Immature natural killer cell (primary cell): ENCODE data around the gene PTPRT. TPM values are rescaled to one million over a fixed set of nuclear protein-coding genes. Genes with fewer than 3 reads are reported as not detected.
A peak's percentile ranks its signal among the peaks of the same experiment; 100 is the strongest.

Experiments used
- DNase-seq, 3 donors: peaks; one replicate each; pipeline ENCODE4 v3.0.0; 2022; ENCODE audit warnings: mixed read lengths in 1 of 3
- H3K27ac Mint-ChIP-seq, 6 donors: one replicate each; pipeline ENCODE4 v1.8.0; 2020; ENCODE audit warnings: mixed read lengths in 6 of 6, mild to moderate bottlenecking in 5 of 6, inconsistent platforms in 4 of 6, moderate library complexity in 3 of 6
- H3K27me3 Mint-ChIP-seq, 3 donors: one replicate each; pipeline ENCODE4 v1.8.0; 2020 to 2021; ENCODE audit warnings: low read depth in 3 of 3, mild to moderate bottlenecking in 3 of 3, mixed read lengths in 3 of 3, moderate library complexity in 3 of 3, inconsistent platforms in 1 of 3
- H3K36me3 Mint-ChIP-seq, 3 donors: one replicate each; pipeline ENCODE4 v1.8.0; 2020; ENCODE audit warnings: mixed read lengths in 3 of 3, inconsistent platforms in 2 of 3, mild to moderate bottlenecking in 2 of 3
- H3K4me1 Mint-ChIP-seq, 2 donors: one replicate each; pipeline ENCODE4 v1.8.0; 2020; ENCODE audit warnings: inconsistent platforms in 2 of 2, mild to moderate bottlenecking in 2 of 2, mixed read lengths in 2 of 2, moderate library complexity in 1 of 2
- H3K4me3 Mint-ChIP-seq, 5 donors: one replicate each; pipeline ENCODE4 v1.8.0; 2020; ENCODE audit warnings: mild to moderate bottlenecking in 5 of 5, mixed read lengths in 5 of 5, inconsistent platforms in 3 of 5, moderate library complexity in 3 of 5
- H3K9me3 Mint-ChIP-seq, 6 donors: one replicate each; pipeline ENCODE4 v1.8.0; 2020; ENCODE audit warnings: mild to moderate bottlenecking in 6 of 6, mixed read lengths in 6 of 6, inconsistent platforms in 4 of 6, moderate library complexity in 3 of 6
- polyA plus RNA-seq, 3 donors: library from polyadenylated mRNA; unstranded; fragments of 300-500 nt; fragmentation: Illumina TruSeq; gene quantifications; one replicate each; pipeline ENCODE4 v1.2.3, GENCODE V29; 2021

PTPRT gene
- polyA plus RNA-seq, 3 donors from 2014 or later, result not detected

GRCh38 chr20:42611423-42611822 is 578.3 kb downstream of the PTPRT start:
- Mint-ChIP-seq H3K36me3 (no peaks in the 10 kb centered on the region), H3K9me3 (peaks cover 2 to 13% (median 8%) of the 10 kb centered on the region in 6 donors)

GRCh38 chr20:42610070-42610469 is 579.6 kb downstream of the PTPRT start:
- H3K9me3 Mint-ChIP-seq, result peaks cover 2 to 13% (median 10%) of the 10 kb centered on the region in 6 donors

More at GRCh38 chr20:42611423-42611822, 578.3 kb downstream of the PTPRT start:
- peaks cover 0 to 2% (median 0%) of the 10 kb centered on the region in 3 donors for H3K27me3 Mint-ChIP-seq
- H3K4me3 Mint-ChIP-seq, result no peak overlapping the region
- no peak for DNase-seq
- H3K4me1 Mint-ChIP-seq, result no peaks in the 10 kb centered on the region
- no peak overlapping the region for H3K27ac Mint-ChIP-seq

DNA sequence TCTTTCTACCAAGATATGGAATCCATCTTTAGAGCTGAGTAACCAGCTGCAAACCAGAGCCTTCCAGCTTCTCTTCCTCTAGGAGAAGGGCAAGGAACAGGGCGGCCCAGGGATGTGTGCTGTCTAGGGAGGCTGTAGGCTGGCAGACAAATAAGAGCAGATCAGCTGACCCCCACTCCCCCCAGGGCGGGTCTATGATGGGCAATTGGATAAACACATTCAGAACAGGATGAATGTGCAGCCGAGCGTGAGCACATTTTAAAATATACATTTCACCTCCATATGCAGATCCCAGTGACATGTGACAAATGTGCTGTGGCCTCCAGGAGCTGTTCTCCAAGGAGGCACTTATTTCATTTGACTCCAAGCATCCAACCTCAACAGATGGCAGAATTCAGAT is 580.1 kb downstream of the PTPRT start:
- Mint-ChIP-seq H3K36me3 (no peaks in the 10 kb centered on the region), H3K9me3 (peaks cover 2 to 13% (median 9%) of the 10 kb centered on the region in 6 donors), H3K27me3 (peaks cover 0 to 2% (median 0%) of the 10 kb centered on the region in 3 donors), H3K27ac (no peak overlapping the region), H3K4me3 (no peak overlapping the region), H3K4me1 (no peaks in the 10 kb centered on the region)
- no peak for DNase-seq

More at GRCh38 chr20:42610070-42610469, 579.6 kb downstream of the PTPRT start:
- Mint-ChIP-seq H3K27ac (no peak overlapping the region), H3K4me1 (no peaks in the 10 kb centered on the region), H3K27me3 (peaks cover 0 to 2% (median 0%) of the 10 kb centered on the region in 3 donors), H3K4me3 (no peak overlapping the region), H3K36me3 (no peaks in the 10 kb centered on the region)
- no peak for DNase-seq

GRCh38 chr20:42604998-42605956 is 584.4 kb downstream of the PTPRT start:
- H3K27me3 Mint-ChIP-seq, result peaks cover 0 to 4% (median 0%) of the 10 kb centered on the region in 3 donors
- H3K36me3 Mint-ChIP-seq, result no peaks in the 10 kb centered on the region
- DNase-seq, result no peak
- no peak overlapping the region for H3K4me3 Mint-ChIP-seq
- no peak overlapping the region for H3K27ac Mint-ChIP-seq
- H3K9me3 Mint-ChIP-seq, result peaks cover 0 to 6% (median 3%) of the 10 kb centered on the region in 6 donors
- H3K4me1 Mint-ChIP-seq, result no peaks in the 10 kb centered on the region

- no peak overlapping the region for H3K4me3 Mint-ChIP-seq
- DNase-seq, result no peak
- H3K27ac Mint-ChIP-seq, result no peak overlapping the region
- H3K27me3 Mint-ChIP-seq, result peaks cover 0 to 2% (median 0%) of the 10 kb centered on the region in 3 donors
- peaks cover 0 to 8% (median 3%) of the 10 kb centered on the region in 6 donors for H3K9me3 Mint-ChIP-seq
- H3K36me3 Mint-ChIP-seq, result no peaks in the 10 kb centered on the region
- H3K4me1 Mint-ChIP-seq, result no peaks in the 10 kb centered on the region
Measured at GRCh38 chr20:42603655-42604054, 586.1 kb downstream of the PTPRT start.

- no peaks in the 10 kb centered on the region for H3K27me3 Mint-ChIP-seq
- H3K4me3 Mint-ChIP-seq, result peak overlapping the region in 1 of 5 donors; percentile 4
- H3K4me1 Mint-ChIP-seq, result no peaks in the 10 kb centered on the region
- H3K9me3 Mint-ChIP-seq, result peaks cover 0 to 7% (median under 1%) of the 10 kb centered on the region in 6 donors
- H3K36me3 Mint-ChIP-seq, result no peaks in the 10 kb centered on the region
- H3K27ac Mint-ChIP-seq, result no peak overlapping the region
- DNase-seq, result no peak
Measured at GRCh38 chr20:42598581-42598980, 591.1 kb downstream of the PTPRT start.

- Mint-ChIP-seq H3K9me3 (peaks cover 0 to 7% (median 0%) of the 10 kb centered on the region in 6 donors), H3K27me3 (peaks cover 0 to 2% (median 0%) of the 10 kb centered on the region in 3 donors), H3K27ac (no peak overlapping the region), H3K4me3 (no peak overlapping the region), H3K4me1 (no peaks in the 10 kb centered on the region), H3K36me3 (no peaks in the 10 kb centered on the region)
- no peak for DNase-seq
Measured at GRCh38 chr20:42595625-42596024, 594.1 kb downstream of the PTPRT start.

DNA sequence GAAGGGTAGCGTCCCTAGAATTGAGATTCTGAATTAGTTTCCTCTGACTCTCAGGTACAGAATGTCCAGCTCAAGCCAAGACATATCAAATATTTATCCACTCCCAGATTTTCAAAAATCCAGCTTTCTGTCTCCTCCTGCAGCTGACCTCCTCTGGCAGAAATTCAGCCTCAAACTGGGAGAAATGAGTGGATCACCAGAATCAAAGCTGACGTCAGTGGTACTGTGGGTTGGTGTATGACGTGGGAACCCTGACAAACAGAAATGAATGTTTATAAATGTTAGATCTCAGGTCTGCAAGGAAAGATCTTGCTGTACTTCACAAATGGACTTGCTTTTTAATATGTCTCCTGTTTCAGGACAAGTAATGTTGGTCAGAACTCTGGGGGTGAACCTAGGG is 595.0 kb downstream of the PTPRT start:
- Mint-ChIP-seq H3K36me3 (no peaks in the 10 kb centered on the region), H3K4me3 (no peak overlapping the region)
- DNase-seq, result no peak

DNA sequence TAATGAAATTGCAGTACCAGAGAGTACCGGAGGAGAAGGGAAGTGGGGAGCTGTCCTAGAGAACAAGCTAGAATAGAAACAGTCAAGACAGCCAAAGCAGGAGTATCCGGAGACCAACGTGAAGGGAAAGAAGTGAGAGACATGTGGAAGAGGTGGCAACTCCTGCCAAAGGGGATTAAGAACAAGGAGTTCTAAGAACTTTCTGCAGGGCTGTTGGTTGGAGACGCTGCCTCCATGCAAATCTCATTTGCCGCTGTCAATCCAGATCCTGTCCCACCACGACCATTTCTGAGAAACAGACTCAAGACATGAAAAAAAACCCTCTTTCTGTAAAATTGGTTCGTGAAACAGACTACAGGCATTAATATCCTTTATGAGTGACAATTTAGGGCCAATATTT is 595.7 kb downstream of the PTPRT start:
- no peak for DNase-seq
- H3K27ac Mint-ChIP-seq, result no peak overlapping the region
- peaks cover 0 to 2% (median 0%) of the 10 kb centered on the region in 3 donors for H3K27me3 Mint-ChIP-seq
- H3K4me3 Mint-ChIP-seq, result no peak overlapping the region
- peaks cover 0 to 7% (median 0%) of the 10 kb centered on the region in 6 donors for H3K9me3 Mint-ChIP-seq
- H3K4me1 Mint-ChIP-seq, result no peaks in the 10 kb centered on the region
- H3K36me3 Mint-ChIP-seq, result no peaks in the 10 kb centered on the region

More for the DNA sequence above, 595.0 kb downstream of the PTPRT start:
- Mint-ChIP-seq H3K4me1 (no peaks in the 10 kb centered on the region), H3K27me3 (peaks cover 0 to 2% (median 0%) of the 10 kb centered on the region in 3 donors), H3K9me3 (peaks cover 0 to 7% (median 0%) of the 10 kb centered on the region in 6 donors), H3K27ac (no peak overlapping the region)

DNA sequence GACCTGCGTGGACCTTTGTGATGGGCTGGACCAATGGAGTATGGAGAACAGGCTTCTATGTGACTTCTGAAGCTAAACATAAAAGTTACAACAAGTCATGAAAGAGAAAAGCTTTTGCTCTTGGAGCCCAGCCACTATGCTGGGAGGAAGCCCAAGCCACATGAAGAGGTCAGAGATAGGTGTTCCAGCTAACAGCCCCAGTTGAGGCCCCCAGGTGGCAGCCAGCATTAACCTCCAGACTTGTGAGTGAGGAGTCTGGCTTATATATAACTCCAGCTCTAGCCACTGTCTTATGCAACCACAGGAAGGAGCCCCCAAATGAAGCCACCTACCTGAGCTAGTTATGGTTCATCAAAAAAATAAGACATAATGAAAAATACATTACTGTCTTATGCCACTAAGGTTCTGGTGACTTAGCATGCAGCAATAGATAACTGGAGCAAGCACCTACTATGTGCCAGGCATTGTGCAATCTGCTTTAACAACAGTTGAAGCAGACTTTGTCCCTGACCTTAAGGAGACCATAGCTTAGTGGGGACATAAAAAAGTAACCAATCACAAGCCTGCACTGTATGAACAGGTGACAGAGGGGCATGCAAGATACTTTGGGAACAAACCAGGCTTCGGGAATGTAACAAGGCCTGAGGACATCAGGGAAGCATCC is 599.6 kb downstream of the PTPRT start:
- Mint-ChIP-seq H3K4me3 (no peak overlapping the region), H3K9me3 (peaks cover 0 to 7% (median 0%) of the 10 kb centered on the region in 6 donors), H3K36me3 (no peaks in the 10 kb centered on the region), H3K27me3 (peaks cover 0 to 2% (median 0%) of the 10 kb centered on the region in 3 donors), H3K4me1 (no peaks in the 10 kb centered on the region), H3K27ac (no peak overlapping the region)
- no peak for DNase-seq

GRCh38 chr20:42588847-42589246 is 600.9 kb downstream of the PTPRT start:
- no peak for DNase-seq
- peaks cover 0 to 4% (median 0%) of the 10 kb centered on the region in 3 donors for H3K27me3 Mint-ChIP-seq
- H3K4me1 Mint-ChIP-seq, result no peaks in the 10 kb centered on the region
- no peaks in the 10 kb centered on the region for H3K36me3 Mint-ChIP-seq
- H3K9me3 Mint-ChIP-seq, result peaks cover 0 to 9% (median 0%) of the 10 kb centered on the region in 6 donors
- H3K4me3 Mint-ChIP-seq, result no peak overlapping the region
- H3K27ac Mint-ChIP-seq, result no peak overlapping the region

DNA sequence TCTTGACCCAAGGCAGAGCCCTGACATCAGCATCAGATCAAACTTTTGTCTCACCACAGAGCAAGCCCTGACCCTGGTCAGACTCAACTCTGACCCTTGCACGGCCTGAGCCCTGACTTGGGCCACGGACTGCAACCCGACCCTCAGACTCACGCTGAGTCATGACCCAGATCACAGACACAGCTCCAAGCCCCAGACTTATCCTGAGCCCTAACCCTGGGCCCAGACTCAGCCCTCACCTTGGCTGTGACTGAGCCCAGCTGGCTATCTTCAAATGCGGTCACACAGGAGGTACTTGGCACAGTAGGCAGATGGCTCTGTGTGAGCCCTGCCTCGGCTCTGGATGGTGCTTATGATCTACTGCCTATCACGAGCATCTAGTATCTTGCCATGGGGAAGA is 602.3 kb downstream of the PTPRT start:
- H3K9me3 Mint-ChIP-seq, result peaks cover 0 to 9% (median 0%) of the 10 kb centered on the region in 6 donors
- no peaks in the 10 kb centered on the region for H3K36me3 Mint-ChIP-seq
- H3K4me3 Mint-ChIP-seq, result no peak overlapping the region
- no peaks in the 10 kb centered on the region for H3K4me1 Mint-ChIP-seq
- peaks cover 0 to 7% (median 0%) of the 10 kb centered on the region in 3 donors for H3K27me3 Mint-ChIP-seq
- no peak overlapping the region for H3K27ac Mint-ChIP-seq
- DNase-seq, result no peak

DNA sequence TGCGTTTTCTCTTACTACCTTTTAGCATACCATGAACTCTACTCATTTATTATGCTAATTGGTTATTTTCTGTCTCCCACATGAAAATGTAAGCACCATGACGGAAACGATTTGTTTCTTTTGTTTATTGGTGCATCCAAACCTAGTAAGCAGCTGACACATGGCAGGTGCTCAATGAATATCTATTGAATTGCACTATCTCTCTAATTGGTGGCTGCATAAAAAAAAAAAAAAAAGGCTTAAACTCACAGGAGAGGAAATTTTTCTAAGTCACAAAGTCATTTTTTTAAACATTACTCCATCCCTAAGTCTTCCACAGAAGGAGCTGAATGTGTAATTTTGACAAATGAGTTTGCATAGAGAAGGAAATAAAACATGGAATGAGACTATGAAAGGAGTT is 608.4 kb downstream of the PTPRT start:
- no peaks in the 10 kb centered on the region for H3K4me1 Mint-ChIP-seq
- H3K9me3 Mint-ChIP-seq, result peaks cover 0 to 22% (median 8%) of the 10 kb centered on the region in 6 donors
- peaks cover 0 to 5% (median 1%) of the 10 kb centered on the region in 3 donors for H3K27me3 Mint-ChIP-seq
- no peak for DNase-seq
- no peak overlapping the region for H3K4me3 Mint-ChIP-seq
- H3K27ac Mint-ChIP-seq, result no peak overlapping the region
- peaks cover 0 to 7% (median 0%) of the 10 kb centered on the region in 3 donors for H3K36me3 Mint-ChIP-seq

GRCh38 chr20:42576167-42576566 is 613.5 kb downstream of the PTPRT start:
- no peak overlapping the region for H3K4me3 Mint-ChIP-seq
- no peaks in the 10 kb centered on the region for H3K4me1 Mint-ChIP-seq
- H3K27me3 Mint-ChIP-seq, result peaks cover 0 to 1% (median 0%) of the 10 kb centered on the region in 3 donors
- H3K36me3 Mint-ChIP-seq, result peaks cover 0 to 4% (median 0%) of the 10 kb centered on the region in 3 donors
- DNase-seq, result no peak
- no peak overlapping the region for H3K27ac Mint-ChIP-seq
- peaks cover 0 to 13% (median 9%) of the 10 kb centered on the region in 6 donors for H3K9me3 Mint-ChIP-seq
